H1 (cell line): ENCODE results near the gene CRYAB. TPM values are rescaled to one million over a fixed set of nuclear protein-coding genes. Genes with fewer than 3 reads are reported as not detected.

Source experiments
- CTCF ChIA-PET: fragments of 300-600 bp; sonication (Branson Sonifier 250); formaldehyde crosslinking; loops from one replicate; lab custom pipeline; 2021; ENCODE audit not compliant: partially characterized antibody; lab: Charles Lee
- POLR2A ChIA-PET: fragments of 300-600 bp; sonication (Branson Sonifier 250); formaldehyde crosslinking; loops from one replicate; lab custom pipeline; 2021; ENCODE audit warnings: inconsistent platforms; ENCODE audit not compliant: partially characterized antibody; lab: Charles Lee
- DNase-seq, 2 experiments: peaks; one replicate each; pipeline versions ENCODE4 v3.0.0 to v3.0.0-alpha.2; 2010 to 2022; ENCODE audit warnings: low spot score in 2 of 2, low read depth in 1 of 2, mixed read lengths in 1 of 2
- FAIRE-seq: peaks from 2 replicates; lab custom pipeline; 2011; peaks lifted over from hg19 to GRCh38; lab: Jason Lieb, UNC
- H2AFZ ChIP-seq: 2 replicates; pipeline ENCODE4 v1.8.1; 2012; ENCODE audit warnings: low read length, inconsistent platforms
- H2AK5ac ChIP-seq: 2 replicates; pipeline ENCODE4 v1.6.1; 2013; ENCODE audit warnings: low read depth, low read length
- H2BK120ac ChIP-seq: replicated peaks from 2 replicates; pipeline ENCODE3; 2013; ENCODE audit warnings: low read depth, low read length, inconsistent platforms
- H2BK12ac ChIP-seq: 2 replicates; pipeline ENCODE4 v1.6.1; 2013; ENCODE audit warnings: low read depth, low read length
- H2BK15ac ChIP-seq: 2 replicates; pipeline ENCODE4 v1.6.1; 2013; ENCODE audit warnings: low read length
- H2BK20ac ChIP-seq: 2 replicates; pipeline ENCODE4 v1.6.1; 2013; ENCODE audit warnings: low read length
- H2BK5ac ChIP-seq: 2 replicates; pipeline ENCODE4 v1.6.1; 2013; ENCODE audit warnings: low read depth, low read length
- H3K14ac ChIP-seq: 2 replicates; pipeline ENCODE4 v1.6.1; 2013; ENCODE audit warnings: inconsistent platforms; ENCODE audit not compliant: insufficient read length
- H3K18ac ChIP-seq: 2 replicates; pipeline ENCODE4 v1.6.1; 2013; ENCODE audit warnings: low read length; ENCODE audit errors: extremely low read depth
- H3K23ac ChIP-seq: 2 replicates; pipeline ENCODE4 v1.6.1; 2013; ENCODE audit warnings: inconsistent platforms; ENCODE audit not compliant: insufficient read length
- H3K23me2 ChIP-seq: 2 replicates; pipeline ENCODE4 v1.6.1; 2013; ENCODE audit warnings: low read depth, low read length
- H3K27ac ChIP-seq: 2 replicates; pipeline ENCODE4 v1.6.1; 2011; ENCODE audit warnings: low read depth, low read length, inconsistent platforms
- H3K27me3 ChIP-seq, 4 experiments: replicated peaks in 1 of 4; 1 replicate in 1 of 4; 2 replicates in 3 of 4; pipeline versions ENCODE4 v1.6.1 to v1.8.1; 2011 to 2013; ENCODE audit warnings: low read length in 3 of 4, mild to moderate bottlenecking in 3 of 4, inconsistent platforms in 2 of 4, mixed read lengths in 2 of 4, moderate library complexity in 1 of 4; ENCODE audit not compliant: control insufficient read depth in 3 of 4, insufficient read depth in 3 of 4; ENCODE audit errors: extremely low read depth in 1 of 4
- H3K36me3 ChIP-seq, 4 experiments: 2 replicates each; pipeline versions ENCODE4 v1.6.1 to v1.8.1; 2011 to 2013; ENCODE audit warnings: mild to moderate bottlenecking in 4 of 4, low read length in 3 of 4, moderate library complexity in 2 of 4, control low read depth in 1 of 4, inconsistent platforms in 1 of 4; ENCODE audit not compliant: insufficient read depth in 4 of 4, control insufficient read depth in 2 of 4
- H3K4ac ChIP-seq: replicated peaks from 2 replicates; pipeline ENCODE3; 2013; ENCODE audit warnings: low read length, low read depth, mixed read lengths, inconsistent platforms; ENCODE audit not compliant: insufficient read length
- H3K4me1 ChIP-seq, 4 experiments: replicated peaks in 1 of 4; 1 replicate in 1 of 4; 2 replicates in 3 of 4; pipeline versions ENCODE4 v1.6.1 to v1.8.1; 2011 to 2013; ENCODE audit warnings: low read length in 3 of 4, inconsistent platforms in 2 of 4, mixed read lengths in 1 of 4; ENCODE audit not compliant: insufficient read depth in 4 of 4, control insufficient read depth in 3 of 4
- H3K4me2 ChIP-seq, 2 experiments: 2 replicates each; pipeline versions ENCODE4 v1.6.1 to v1.8.1; 2011 to 2013; ENCODE audit warnings: low read depth in 2 of 2, low read length in 2 of 2, control low read depth in 1 of 2, inconsistent platforms in 1 of 2, mild to moderate bottlenecking in 1 of 2; ENCODE audit not compliant: insufficient read depth in 1 of 2
- H3K4me3 ChIP-seq, 4 experiments: fragments of 200-600, 300-600 bp in 1 of 4; sonication (generic), shearing (Covaris generic), sonication (Bioruptor Twin) in 1 of 4; 2 replicates each; pipeline versions ENCODE4 v1.5.1 to v1.8.1; 2011 to 2016; ENCODE audit warnings: low read length in 4 of 4, low read depth in 3 of 4, control low read depth in 2 of 4, inconsistent platforms in 2 of 4, mild to moderate bottlenecking in 2 of 4, mixed read lengths in 1 of 4, moderate library complexity in 1 of 4; ENCODE audit not compliant: insufficient read depth in 2 of 4; ENCODE audit errors: extremely low read depth in 1 of 4
- H3K56ac ChIP-seq: replicated peaks from 2 replicates; pipeline ENCODE3; 2013; ENCODE audit warnings: low read depth, mild to moderate bottlenecking, mixed read lengths, low read length, inconsistent platforms; ENCODE audit not compliant: insufficient read length
- H3K79me1 ChIP-seq: 2 replicates; pipeline ENCODE4 v1.6.1; 2013; ENCODE audit warnings: low read depth, low read length, control low read depth
- H3K79me2 ChIP-seq, 2 experiments: 2 replicates each; pipeline versions ENCODE4 v1.6.1 to v1.8.1; 2012 to 2013; ENCODE audit warnings: low read length in 2 of 2, mild to moderate bottlenecking in 2 of 2, inconsistent platforms in 1 of 2; ENCODE audit not compliant: insufficient read depth in 2 of 2, control insufficient read depth in 1 of 2
- H3K9ac ChIP-seq, 4 experiments: replicated peaks in 1 of 4; 1 replicate in 1 of 4; 2 replicates in 3 of 4; pipeline versions ENCODE4 v1.6.1 to v1.8.1; 2011 to 2013; ENCODE audit warnings: low read depth in 3 of 4, low read length in 3 of 4, control low read depth in 2 of 4, mild to moderate bottlenecking in 2 of 4, moderate library complexity in 2 of 4, inconsistent platforms in 1 of 4; ENCODE audit errors: extremely low read depth in 1 of 4
- H3K9me3 ChIP-seq, 2 experiments: 2 replicates each; pipeline versions ENCODE4 v1.6.1 to v1.8.1; 2012 to 2013; ENCODE audit warnings: mild to moderate bottlenecking in 2 of 2, moderate library complexity in 2 of 2, control low read depth in 1 of 2, inconsistent platforms in 1 of 2, low read depth in 1 of 2, low read length in 1 of 2, mixed read lengths in 1 of 2; ENCODE audit not compliant: insufficient read depth in 2 of 2
- H4K20me1 ChIP-seq, 2 experiments: replicated peaks in 1 of 2; 2 replicates each; pipeline versions ENCODE3 to v1.8.1; 2011 to 2013; ENCODE audit warnings: inconsistent platforms in 2 of 2, low read length in 2 of 2, mild to moderate bottlenecking in 1 of 2; ENCODE audit not compliant: insufficient read depth in 2 of 2, control insufficient read depth in 1 of 2
- H4K5ac ChIP-seq: 2 replicates; pipeline ENCODE4 v1.6.1; 2013; ENCODE audit warnings: low read length, low read depth, mixed read lengths, inconsistent platforms; ENCODE audit not compliant: insufficient read length
- H4K8ac ChIP-seq: 2 replicates; pipeline ENCODE4 v1.8.0; 2013; ENCODE audit warnings: mild to moderate bottlenecking, moderate library complexity, low read length, inconsistent platforms; ENCODE audit not compliant: insufficient read depth; ENCODE audit errors: extremely low read depth
- H4K91ac ChIP-seq: replicated peaks from 2 replicates; pipeline ENCODE3; 2013; ENCODE audit warnings: low read length, mixed read lengths, inconsistent platforms; ENCODE audit not compliant: insufficient read length
- HDAC2 ChIP-seq, 2 experiments: fragments of 300-600 bp in 1 of 2; sonication (generic) in 1 of 2; IDR thresholded peaks; 2 replicates each; pipeline ENCODE4 v1.6.1; 2011 to 2012; ENCODE audit warnings: low read depth in 2 of 2, low read length in 2 of 2, mild to moderate bottlenecking in 2 of 2, moderate library complexity in 2 of 2, borderline replicate concordance in 1 of 2, inconsistent platforms in 1 of 2
- POLR2AphosphoS5 ChIP-seq: IDR thresholded peaks from 2 replicates; pipeline ENCODE4 v1.6.1; 2011; ENCODE audit warnings: low read depth, low read length
- WGBS, 2 experiments: shearing (Covaris generic) in 1 of 2; methylation state at CpG; one replicate each; pipeline versions ENCODE4 v1.1.6 to v1.1.7; 2013 to 2015; ENCODE audit warnings: low lambda C conversion rate in 2 of 2, mixed read lengths in 2 of 2, inconsistent platforms in 1 of 2, low coverage in 1 of 2, missing lambda C conversion rate in 1 of 2; ENCODE audit not compliant: insufficient replicate concordance in 2 of 2, insufficient coverage in 1 of 2, insufficient read length in 1 of 2; ENCODE audit errors: extremely low coverage in 1 of 2, missing lambda C conversion rate in 1 of 2; 5-methylcytosine and 5-hydroxymethylcytosine counted together
- polyA plus RNA-seq, 7 experiments: library from polyadenylated mRNA; depleted of rRNA in 3 of 7; stranded (reverse) in 5 of 7; unstranded in 2 of 7; fragments of >200 nt in 5 of 7; fragments of 200-250 nt in 2 of 7; gene quantifications; 1 replicate in 5 of 7; 2 replicates in 1 of 7; 4 replicates in 1 of 7; pipeline versions ENCODE4 v1.2.1 to v1.2.3, GENCODE V29; 2011 to 2013; ENCODE audit warnings: missing spikeins in 2 of 7, mixed read lengths in 2 of 7
- total RNA-seq: library from RNA; stranded (reverse); fragmentation: NEBNext Ultra II Directional; extraction: Animal tissue kit (Norgen Biotek cat#: 25700); gene quantifications from 2 replicates; pipeline ENCODE4 v1.2.1, GENCODE V29; 2021
- TF ChIP-seq, protein P1 (sequence below): IDR thresholded peaks from 2 replicates; pipeline ENCODE4 v1.6.1; 2012; ENCODE audit warnings: inconsistent platforms
- TF ChIP-seq, protein P2 (sequence below): IDR thresholded peaks from 2 replicates; pipeline ENCODE4 v1.6.1; 2011; ENCODE audit warnings: low read depth, mild to moderate bottlenecking, low read length; ENCODE audit not compliant: insufficient read depth

The CRYAB gene
- total and polyA plus RNA-seq, 2 of the 8 experiments (the other 6 are each of a cell fraction or from before 2014, with no cell fraction given): 1.9 to 2.0 TPM

DNA sequence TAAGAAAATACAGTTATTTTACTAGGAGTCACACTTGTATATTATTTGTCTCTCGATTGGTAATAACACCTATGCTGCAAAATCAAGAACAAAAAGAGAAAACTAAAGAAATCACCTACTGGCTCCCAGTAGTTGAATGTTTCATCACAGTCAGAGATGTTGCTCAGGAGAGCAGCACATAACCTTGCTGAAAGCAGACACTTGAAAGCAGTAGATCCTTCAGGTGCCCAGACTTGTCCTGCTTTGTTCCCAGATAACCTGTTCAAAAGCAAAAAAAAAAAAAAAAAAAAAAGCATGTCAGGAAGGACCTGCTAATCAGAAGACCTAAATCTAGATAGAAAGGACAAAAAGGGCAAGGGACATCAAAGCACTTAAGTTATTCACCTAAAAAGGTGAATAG is 41.5 kb downstream of the CRYAB start:
- Histone ChIP-seq H3K56ac (no peak overlapping the region), H2BK120ac (no peak overlapping the region), H3K4ac (no peak overlapping the region), H3K79me1 (no peaks in the 10 kb centered on the region), H3K4me1 (no peaks in the 10 kb centered on the region; a peak in 1 of 7 replicates), H2AFZ (no peak overlapping the region), H4K5ac (no peak overlapping the region), H2AK5ac (no peak overlapping the region), H3K4me2 (peak overlapping the region in 1 of 2 experiments; percentile 46; a peak in 1 of 4 replicates), H3K9ac (no peak overlapping the region), H4K91ac (no peak overlapping the region), H3K79me2 (no peaks in the 10 kb centered on the region), H2BK5ac (no peak overlapping the region), H3K9me3 (no peaks in the 10 kb centered on the region), H3K23ac (no peak overlapping the region), H3K18ac (no peak overlapping the region), H2BK15ac (no peak overlapping the region), H3K27ac (no peak overlapping the region), H3K27me3 (no peaks in the 10 kb centered on the region; a peak in 1 of 7 replicates), H2BK12ac (no peak overlapping the region), H3K4me3 (peak overlapping the region in 1 of 4 experiments; percentile 88; a peak in 2 of 8 replicates), H4K8ac (no peak overlapping the region), H4K20me1 (no peaks in the 10 kb centered on the region), H3K23me2 (peaks cover 2% of the 10 kb centered on the region), H2BK20ac (no peak overlapping the region), H3K14ac (no peak overlapping the region), H3K36me3 (peaks cover 0 to 12% (median 0%) of the 10 kb centered on the region in 4 experiments; a peak in 1 of 8 replicates)
- no peak for FAIRE-seq
- POLR2A ChIA-PET: interaction anchor here (0.6 to 2.2 kb wide), 4 partner anchors 10 to 113 kb away, joined by 3 to 7 read pairs (median 6); partner anchors contain the start of genes CFAP68, DIXDC1 and FDXACB1
- CTCF ChIA-PET: interaction anchor here (0.5 to 3.0 kb wide), 15 partner anchors 8 to 266 kb away, joined by 3 to 32 read pairs (median 5); no protein-coding TSS in a partner anchor
- TF ChIP-seq, protein P1, sequence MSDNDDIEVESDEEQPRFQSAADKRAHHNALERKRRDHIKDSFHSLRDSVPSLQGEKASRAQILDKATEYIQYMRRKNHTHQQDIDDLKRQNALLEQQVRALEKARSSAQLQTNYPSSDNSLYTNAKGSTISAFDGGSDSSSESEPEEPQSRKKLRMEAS: no peak
- TF ChIP-seq HDAC2 (IDR thresholded peaks at IDR 0.05; ENCODE audit: borderline replicate concordance in 1 of 2, low read depth in 2 of 2, low read length in 2 of 2) (no peak), POLR2AphosphoS5 (no peak)
- TF ChIP-seq, protein P2, sequence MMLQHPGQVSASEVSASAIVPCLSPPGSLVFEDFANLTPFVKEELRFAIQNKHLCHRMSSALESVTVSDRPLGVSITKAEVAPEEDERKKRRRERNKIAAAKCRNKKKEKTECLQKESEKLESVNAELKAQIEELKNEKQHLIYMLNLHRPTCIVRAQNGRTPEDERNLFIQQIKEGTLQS: no peak
- DNase-seq: no peak
- 80% methylated on average over 1 of the region's 1 CpG; no CpG with 5 or more reads in 1 of the 2 experiments for WGBS, 2 experiments
